Prostate gland (tissue), 2 donors: ENCODE results near the gene CDC42BPA.

ENCODE experiments used
- POLR2A ChIP-seq: fragments of 450-650 bp; IDR thresholded peaks from one replicate; pipeline ENCODE4 v1.6.1; 2016; ENCODE audit warnings: antibody characterized with exemption, mild to moderate bottlenecking
- POLR2AphosphoS5 ChIP-seq: sonication (generic); formaldehyde crosslinking; IDR thresholded peaks from one replicate; pipeline ENCODE4 v1.6.1; 2017; ENCODE audit warnings: antibody characterized with exemption
- TF ChIP-seq, protein P1 (sequence below), 4 experiments: fragments of 200-600 bp in 2 of 4; fragments of 450-650 bp in 2 of 4; sonication (generic) in 2 of 4; IDR thresholded peaks; 1 replicate in 3 of 4; 2 replicates in 1 of 4; pipeline ENCODE4 v1.5.1; 2016 to 2019; ENCODE audit warnings: antibody characterized with exemption in 4 of 4, mild to moderate bottlenecking in 2 of 4, moderate library complexity in 2 of 4

- TF ChIP-seq, protein P1, sequence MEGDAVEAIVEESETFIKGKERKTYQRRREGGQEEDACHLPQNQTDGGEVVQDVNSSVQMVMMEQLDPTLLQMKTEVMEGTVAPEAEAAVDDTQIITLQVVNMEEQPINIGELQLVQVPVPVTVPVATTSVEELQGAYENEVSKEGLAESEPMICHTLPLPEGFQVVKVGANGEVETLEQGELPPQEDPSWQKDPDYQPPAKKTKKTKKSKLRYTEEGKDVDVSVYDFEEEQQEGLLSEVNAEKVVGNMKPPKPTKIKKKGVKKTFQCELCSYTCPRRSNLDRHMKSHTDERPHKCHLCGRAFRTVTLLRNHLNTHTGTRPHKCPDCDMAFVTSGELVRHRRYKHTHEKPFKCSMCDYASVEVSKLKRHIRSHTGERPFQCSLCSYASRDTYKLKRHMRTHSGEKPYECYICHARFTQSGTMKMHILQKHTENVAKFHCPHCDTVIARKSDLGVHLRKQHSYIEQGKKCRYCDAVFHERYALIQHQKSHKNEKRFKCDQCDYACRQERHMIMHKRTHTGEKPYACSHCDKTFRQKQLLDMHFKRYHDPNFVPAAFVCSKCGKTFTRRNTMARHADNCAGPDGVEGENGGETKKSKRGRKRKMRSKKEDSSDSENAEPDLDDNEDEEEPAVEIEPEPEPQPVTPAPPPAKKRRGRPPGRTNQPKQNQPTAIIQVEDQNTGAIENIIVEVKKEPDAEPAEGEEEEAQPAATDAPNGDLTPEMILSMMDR (IDR thresholded peaks at IDR 0.05), result no peak
- TF ChIP-seq POLR2A, result no peak
- no peak for TF ChIP-seq POLR2AphosphoS5
These were observed 60.3 kb downstream of the CDC42BPA start for GRCh38 chr1:227257964-227258363.
